ENCODE data around the gene BAX. TPM values are rescaled to one million over a fixed set of nuclear protein-coding genes. Genes with fewer than 3 reads are reported as not detected.

The BAX gene
- total and polyA plus RNA-seq, 9 of the 15 experiments (the other 6 are each of a cell fraction or from before 2014, with no cell fraction given), result 3.2 to 95.4 (median 44.5) TPM

DNA sequence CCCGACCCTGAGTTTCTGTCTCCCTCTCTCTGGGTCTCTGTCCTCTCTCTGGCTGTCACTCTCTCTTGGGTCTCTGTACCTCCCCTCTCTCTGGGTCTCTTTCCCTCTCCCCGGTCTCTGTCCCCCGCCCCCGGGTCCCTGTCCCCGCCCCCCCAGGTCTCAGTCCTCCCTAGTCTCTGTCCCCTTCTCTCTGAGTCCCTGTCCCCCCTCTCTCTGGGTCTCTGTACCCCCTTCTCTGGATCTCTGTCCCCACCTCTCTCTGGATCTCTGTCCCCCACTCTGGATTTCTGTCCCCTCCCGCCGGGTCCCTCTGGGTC, 8.1 kb downstream of the BAX start:
- H3K9ac ChIP-seq (ENCODE audit: insufficient read depth in 1 of 2, low read depth in 2 of 2, low read length in 2 of 2), result peak overlapping the region; percentile 93 to 95
- H4K20me1 ChIP-seq (replicated peaks; ENCODE audit: control insufficient read depth, insufficient read depth, low read length), result peaks cover 17% of the 10 kb centered on the region
- in situ Hi-C loops (cut with MboI), result loop anchor here (10.0 kb wide), 1 partner anchor 88 kb away; the partner anchor contains the start of gene PPP1R15A
- ATAC-seq (no peak), DNase-seq (ENCODE audit: extremely low read depth in 1 of 4, low spot score in 3 of 4) (peak; percentile 67 to 75 (median 70)), FAIRE-seq (no peak)
- peaks cover 56% of the 10 kb centered on the region for H3K79me2 ChIP-seq (ENCODE audit: control insufficient read depth, insufficient read depth, low read length)
- H3K9me3 ChIP-seq (replicated peaks; ENCODE audit: control insufficient read depth, insufficient read depth, low read depth, low read length), result no peaks in the 10 kb centered on the region
- peak overlapping the region; percentile 99 for H3K27ac ChIP-seq (ENCODE audit: extremely low read depth, low read depth, low read length)
- peak overlapping the region; percentile 45 for H3K4me3 ChIP-seq
- peaks cover 31% of the 10 kb centered on the region for H3K36me3 ChIP-seq (ENCODE audit: control insufficient read depth, insufficient read depth, low read length)
- TF ChIP-seq PHB2 (IDR thresholded peaks at IDR 0.05; ENCODE audit: low read depth) (no peak), EGR1 (conservative IDR thresholded peaks at IDR 0.05) (0 out of 2 replicates have a peak, but pooled peaks have one; percentile 16)
- TF ChIP-seq, protein P1, sequence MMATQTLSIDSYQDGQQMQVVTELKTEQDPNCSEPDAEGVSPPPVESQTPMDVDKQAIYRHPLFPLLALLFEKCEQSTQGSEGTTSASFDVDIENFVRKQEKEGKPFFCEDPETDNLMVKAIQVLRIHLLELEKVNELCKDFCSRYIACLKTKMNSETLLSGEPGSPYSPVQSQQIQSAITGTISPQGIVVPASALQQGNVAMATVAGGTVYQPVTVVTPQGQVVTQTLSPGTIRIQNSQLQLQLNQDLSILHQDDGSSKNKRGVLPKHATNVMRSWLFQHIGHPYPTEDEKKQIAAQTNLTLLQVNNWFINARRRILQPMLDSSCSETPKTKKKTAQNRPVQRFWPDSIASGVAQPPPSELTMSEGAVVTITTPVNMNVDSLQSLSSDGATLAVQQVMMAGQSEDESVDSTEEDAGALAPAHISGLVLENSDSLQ (IDR thresholded peaks at IDR 0.05), result peak; percentile 65; the same call in 1 of the 2 replicates
- no peaks in the 10 kb centered on the region for H3K27me3 ChIP-seq (ENCODE audit: control insufficient read depth in 2 of 2, insufficient read depth in 2 of 2, low read length in 2 of 2)
- intact Hi-C loops (cut with micrococcal nuclease), result no loop called here
- no TSS peak for BruUV-seq (replicated peaks)
- no peak overlapping the region for H2AFZ ChIP-seq (ENCODE audit: low read depth, low read length)
- POLR2A ChIA-PET, result interaction anchor here (0.6 to 2.0 kb wide), 10 partner anchors 12 to 118 kb away, joined by 3 to 43 read pairs (median 4); partner anchors contain the start of genes NUCB1 and PPP1R15A
- no peaks in the 10 kb centered on the region for H3K9me1 ChIP-seq (ENCODE audit: control insufficient read depth, insufficient read depth, low read length)
- H3K4me2 ChIP-seq (ENCODE audit: insufficient read depth, low read length), result peak overlapping the region; percentile 89
- peaks cover 27 to 47% of the 10 kb centered on the region in 2 experiments for H3K4me1 ChIP-seq (replicated peaks in 1 of 2; ENCODE audit: control insufficient read depth in 2 of 2, insufficient read depth in 2 of 2, low read length in 2 of 2)
- WGBS (ENCODE audit: insufficient coverage, low coverage, missing lambda C conversion rate), result no CpG with 5 or more reads among the region's 7 CpGs
- CTCF ChIA-PET (ENCODE audit: low intra/inter-chr PET ratio), result no interaction called here
